HCT116 (cell line): ENCODE data around the gene ITFG1. TPM values are rescaled to one million over a fixed set of nuclear protein-coding genes. Genes with fewer than 3 reads are reported as not detected.

ENCODE experiments used
- ATAC-seq: fragments of 200-7000 bp; cut with Tn5 transposase; 2 replicates; pipeline ENCODE4 v1.9.1; 2020; ENCODE audit warnings: mild to moderate bottlenecking, moderate library complexity
- BruUV-seq: library from RNA; stranded (reverse); fragments of 400-500 nt; replicated peaks from 2 replicates; lab custom pipeline; 2021; lab: Mats Ljungman, UMichigan
- CTCF ChIA-PET: fragments of 300-600 bp; sonication (Branson Sonifier 250); formaldehyde crosslinking; loops from one replicate; lab custom pipeline; 2021; ENCODE audit warnings: antibody characterized with exemption; lab: Charles Lee
- POLR2A ChIA-PET: fragments of 300-600, 350-600 bp; sonication (Branson Sonifier 250); formaldehyde crosslinking; loops from one replicate; lab custom pipeline; 2021; ENCODE audit warnings: antibody characterized with exemption; lab: Charles Lee
- RAD21 ChIA-PET, 2 experiments: fragments of 300-600 bp; sonication (Branson Sonifier 250); formaldehyde crosslinking; loops; one replicate each; lab custom pipeline; 2023; ENCODE audit warnings: low total read pairs in 2 of 2; ENCODE audit not compliant: uncharacterized antibody in 2 of 2, unreplicated experiment in 2 of 2, low non-redundant PET in 1 of 2; lab: Charles Lee
- DNase-seq: peaks from one replicate; pipeline ENCODE4 v3.0.0-alpha.2; 2010; ENCODE audit warnings: low read depth, low spot score
- H2AFZ ChIP-seq: fragments of 200-600 bp; shearing (Covaris generic), sonication (generic); 2 replicates; pipeline ENCODE4 v1.6.1; 2017; ENCODE audit warnings: low read depth, mixed run types, mixed read lengths, antibody characterized with exemption, low read length; ENCODE audit not compliant: poor library complexity, severe bottlenecking
- H3K27ac ChIP-seq: 2 replicates; pipeline ENCODE4 v1.5.1; 2012; ENCODE audit warnings: low read depth, low read length
- H3K27me3 ChIP-seq: fragments of 200-600 bp; sonication (generic); 2 replicates; pipeline ENCODE4 v1.6.1; 2016; ENCODE audit warnings: mixed run types, low read length, mixed read lengths; ENCODE audit not compliant: insufficient read depth
- H3K36me3 ChIP-seq, 2 experiments: fragments of 200-500 bp in 1 of 2; fragments of 200-600 bp in 1 of 2; sonication (Bioruptor generic) in 1 of 2; sonication (generic) in 1 of 2; 2 replicates each; pipeline versions ENCODE4 v1.5.1 to v1.6.1; 2014 to 2016; ENCODE audit warnings: low read length in 2 of 2, inconsistent platforms in 1 of 2, mixed read lengths in 1 of 2, mixed run types in 1 of 2; ENCODE audit not compliant: insufficient read depth in 2 of 2, control insufficient read depth in 1 of 2
- H3K4me1 ChIP-seq, 2 experiments: fragments of 200-600 bp in 1 of 2; sonication (generic) in 1 of 2; 2 replicates each; pipeline versions ENCODE4 v1.5.1 to v1.6.1; 2012 to 2017; ENCODE audit warnings: low read length in 2 of 2, inconsistent platforms in 1 of 2, mild to moderate bottlenecking in 1 of 2, mixed read lengths in 1 of 2, mixed run types in 1 of 2, moderate library complexity in 1 of 2; ENCODE audit not compliant: insufficient read depth in 2 of 2, control insufficient read depth in 1 of 2
- H3K4me2 ChIP-seq: fragments of 200-600 bp; sonication (generic); 2 replicates; pipeline ENCODE4 v1.6.1; 2017; ENCODE audit warnings: mixed run types, low read length, mixed read lengths
- H3K4me3 ChIP-seq, 2 experiments: fragments of 200-600 bp in 1 of 2; sonication (generic) in 1 of 2; replicated peaks in 1 of 2; 2 replicates each; pipeline ENCODE4 v1.5.1; 2011 to 2016; ENCODE audit warnings: low read length in 2 of 2, control low read depth in 1 of 2, low read depth in 1 of 2, mild to moderate bottlenecking in 1 of 2, mixed read lengths in 1 of 2, mixed run types in 1 of 2
- H3K79me2 ChIP-seq: fragments of 200-600 bp; sonication (generic); 2 replicates; pipeline ENCODE4 v1.6.1; 2017; ENCODE audit warnings: mild to moderate bottlenecking, mixed run types, low read length, moderate library complexity, mixed read lengths; ENCODE audit not compliant: insufficient read depth
- H3K9ac ChIP-seq: fragments of 200-600 bp; sonication (generic); 2 replicates; pipeline ENCODE4 v1.6.1; 2016; ENCODE audit warnings: low read length, mixed read lengths
- H3K9me2 ChIP-seq: fragments of 200-600 bp; sonication (generic), shearing (Covaris generic); 2 replicates; pipeline ENCODE4 v1.6.1; 2017; ENCODE audit warnings: mixed run types, mild to moderate bottlenecking, moderate library complexity; ENCODE audit not compliant: insufficient read depth
- H3K9me3 ChIP-seq, 2 experiments: fragments of 200-500 bp in 1 of 2; fragments of 200-600 bp in 1 of 2; sonication (Bioruptor generic) in 1 of 2; sonication (generic) in 1 of 2; 2 replicates each; pipeline ENCODE4 v1.6.1; 2014 to 2017; ENCODE audit warnings: low read length in 2 of 2, mixed read lengths in 2 of 2, inconsistent platforms in 1 of 2, low read depth in 1 of 2, mild to moderate bottlenecking in 1 of 2, mixed run types in 1 of 2, moderate library complexity in 1 of 2; ENCODE audit not compliant: control insufficient read depth in 1 of 2, insufficient read depth in 1 of 2
- H4K20me1 ChIP-seq: fragments of 200-600 bp; sonication (generic), shearing (Covaris generic); 2 replicates; pipeline ENCODE4 v1.6.1; 2017; ENCODE audit warnings: mixed run types, mild to moderate bottlenecking, moderate library complexity; ENCODE audit not compliant: insufficient read depth
- ATF3 ChIP-seq: IDR thresholded peaks from 2 replicates; pipeline ENCODE4 v1.6.1; 2012
- CBX3 ChIP-seq: IDR thresholded peaks from 2 replicates; pipeline ENCODE4 v1.6.1; 2012; ENCODE audit warnings: low read depth
- CEBPB ChIP-seq: IDR thresholded peaks from 2 replicates; pipeline ENCODE4 v1.6.1; 2012; ENCODE audit warnings: low read depth
- CTCF ChIP-seq, 3 experiments: fragments of 200-600 bp in 1 of 3; sonication (generic) in 1 of 3; IDR thresholded peaks in 2 of 3; conservative IDR thresholded peaks in 1 of 3; 2 replicates each; pipeline ENCODE4 v1.5.1; 2012 to 2017; ENCODE audit warnings: low read depth in 2 of 3, low read length in 2 of 3, antibody characterized with exemption in 1 of 3, borderline replicate concordance in 1 of 3, control low read depth in 1 of 3, mild to moderate bottlenecking in 1 of 3, mixed read lengths in 1 of 3, mixed run types in 1 of 3, moderate library complexity in 1 of 3; ENCODE audit not compliant: insufficient read depth in 1 of 3
- ELF1 ChIP-seq: IDR thresholded peaks from 2 replicates; pipeline ENCODE4 v1.6.1; 2012; ENCODE audit warnings: low read depth, borderline replicate concordance
- EZH2phosphoT487 ChIP-seq: fragments of 200-600 bp; IDR thresholded peaks from 2 replicates; pipeline ENCODE4 v1.6.1; 2018; ENCODE audit warnings: antibody characterized with exemption, borderline replicate concordance
- JUND ChIP-seq: IDR thresholded peaks from 2 replicates; pipeline ENCODE4 v1.6.1; 2012
- POLR2A ChIP-seq: IDR thresholded peaks from 2 replicates; pipeline ENCODE4 v1.7.0; 2011; ENCODE audit warnings: borderline replicate concordance; ENCODE audit not compliant: insufficient read depth, insufficient read length; ENCODE audit errors: extremely low read depth
- POLR2AphosphoS5 ChIP-seq: IDR thresholded peaks from 2 replicates; pipeline ENCODE4 v1.6.1; 2011; ENCODE audit warnings: mild to moderate bottlenecking, low read depth, low read length, moderate library complexity
- RAD21 ChIP-seq: IDR thresholded peaks from 2 replicates; pipeline ENCODE4 v1.6.1; 2012; ENCODE audit warnings: low read depth, mild to moderate bottlenecking
- REST ChIP-seq: IDR thresholded peaks from 2 replicates; pipeline ENCODE4 v1.6.1; 2012; ENCODE audit warnings: low read depth
- SIN3A ChIP-seq: IDR thresholded peaks from 2 replicates; pipeline ENCODE4 v1.6.1; 2012; ENCODE audit warnings: low read depth
- SP1 ChIP-seq: IDR thresholded peaks from 2 replicates; pipeline ENCODE4 v1.6.1; 2012; ENCODE audit warnings: low read depth
- TCF7L2 ChIP-seq: IDR thresholded peaks from 2 replicates; pipeline ENCODE4 v1.7.0; 2011; ENCODE audit warnings: borderline replicate concordance, inconsistent platforms; ENCODE audit not compliant: insufficient read depth, insufficient read length; ENCODE audit errors: extremely low read depth
- YY1 ChIP-seq: IDR thresholded peaks from 2 replicates; pipeline ENCODE4 v1.6.1; 2011; ENCODE audit warnings: low read length, low read depth, moderate library complexity, mild to moderate bottlenecking; ENCODE audit not compliant: insufficient replicate concordance; ENCODE audit errors: extremely low read depth
- ZFX ChIP-seq: fragments of 450-650 bp; IDR thresholded peaks from 2 replicates; pipeline ENCODE4 v1.6.1; 2017
- intact Hi-C: fragments of 100-400 bp; cut with micrococcal nuclease; formaldehyde crosslinking; loops from 2 replicates; pipeline ENCODE4 v1.10.0; 2022
- total RNA-seq: library from RNA; stranded (reverse); gene quantifications from one replicate; pipeline ENCODE4 v1.2.1, GENCODE V29; 2021; ENCODE audit not compliant: unreplicated experiment

ITFG1 gene
- total RNA-seq, 1 experiment from 2014 or later: 24.9 TPM

- TF ChIP-seq REST: no peak
- TF ChIP-seq JUND: no peak
- no peak for TF ChIP-seq CEBPB
- TF ChIP-seq SIN3A: no peak
- no peak for TF ChIP-seq POLR2A
- TF ChIP-seq CTCF (IDR thresholded peaks at IDR 0.05 in 2 of 3, conservative IDR thresholded peaks at IDR 0.05 in 1 of 3; ENCODE audit: borderline replicate concordance in 1 of 3, insufficient read depth in 1 of 3, low read depth in 2 of 3, low read length in 2 of 3): no peak
- TF ChIP-seq ZFX: no peak
Measured at GRCh38 chr16:47304563-47304962, 156.3 kb downstream of the ITFG1 start (continued).

GRCh38 chr16:47299587-47299986 is 161.3 kb downstream of the ITFG1 start:
- H3K9me2 ChIP-seq: no peaks in the 10 kb centered on the region
- ATAC-seq: no peak
- DNase-seq: no peak
- ChIA-PET CTCF (no interaction called here), RAD21 (no interaction called here), POLR2A (no interaction called here)
- H3K9ac ChIP-seq: no peak overlapping the region
- H2AFZ ChIP-seq: no peak overlapping the region
- no peak overlapping the region for H3K4me3 ChIP-seq
- no TSS peak for BruUV-seq
- H3K27ac ChIP-seq: no peak overlapping the region
- H4K20me1 ChIP-seq: no peaks in the 10 kb centered on the region; the same call in 1 of the 2 replicates
- intact Hi-C loops: no loop called here
- no peaks in the 10 kb centered on the region for H3K36me3 ChIP-seq
- no peaks in the 10 kb centered on the region for H3K27me3 ChIP-seq
- no peak overlapping the region for H3K4me2 ChIP-seq
- no peaks in the 10 kb centered on the region for H3K79me2 ChIP-seq
- no peaks in the 10 kb centered on the region for H3K9me3 ChIP-seq
- H3K4me1 ChIP-seq: no peaks in the 10 kb centered on the region
- no peak for TF ChIP-seq RAD21
- no peak for TF ChIP-seq SP1
- TF ChIP-seq ELF1: no peak
- TF ChIP-seq CEBPB: no peak
- TF ChIP-seq POLR2A: no peak
- no peak for TF ChIP-seq CBX3
- TF ChIP-seq ZFX: no peak
- no peak for TF ChIP-seq ATF3
- TF ChIP-seq EZH2phosphoT487: no peak
- no peak for TF ChIP-seq REST
- no peak for TF ChIP-seq TCF7L2
- TF ChIP-seq POLR2AphosphoS5: no peak
- TF ChIP-seq YY1: no peak
